ENCODE data around the gene SBK2.
"Not testable (repeated sequence)": the region's sequence is repeated elsewhere in the genome, so short reads cannot be mapped to it uniquely, and the experiment has no call there.

SBK2 gene

DNA sequence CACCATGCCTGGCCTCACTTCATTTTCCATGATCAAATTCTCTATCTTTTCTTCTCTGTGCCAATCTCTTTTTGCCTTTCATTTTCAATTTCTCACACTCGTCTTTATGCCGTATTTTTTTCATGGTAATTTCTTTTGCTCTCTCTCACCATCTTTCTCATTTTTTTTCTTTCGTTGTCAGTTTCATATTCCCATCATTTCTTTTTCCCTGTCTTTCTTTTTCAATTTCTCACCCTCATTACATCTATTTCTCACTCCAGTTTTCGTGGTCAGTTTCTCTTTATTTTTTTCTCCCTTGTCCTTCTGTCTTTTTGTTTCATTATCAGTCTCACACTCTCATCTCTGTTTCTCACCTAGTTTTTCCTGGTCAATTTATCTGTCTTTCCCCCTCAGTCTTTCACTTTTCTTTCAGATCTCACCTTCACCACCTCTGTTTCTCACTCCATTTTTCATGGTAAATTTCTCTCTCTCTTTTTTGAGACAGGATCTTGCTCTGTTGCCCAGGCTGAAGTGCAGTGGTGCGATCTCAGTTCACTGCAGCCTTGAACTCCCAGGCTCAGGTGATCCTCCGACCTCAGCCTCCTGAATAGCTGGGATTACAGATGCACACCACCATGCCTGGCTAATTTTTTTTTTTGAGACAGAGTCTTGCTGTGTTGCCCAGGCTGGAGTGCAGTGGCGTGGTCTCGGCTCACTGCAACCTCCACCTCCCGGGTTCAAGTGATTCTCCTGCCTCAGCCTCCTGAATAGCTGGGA, 34.6 kb downstream of the SBK2 start:
- DNase-seq (ENCODE audit: low spot score) = no peak

DNA sequence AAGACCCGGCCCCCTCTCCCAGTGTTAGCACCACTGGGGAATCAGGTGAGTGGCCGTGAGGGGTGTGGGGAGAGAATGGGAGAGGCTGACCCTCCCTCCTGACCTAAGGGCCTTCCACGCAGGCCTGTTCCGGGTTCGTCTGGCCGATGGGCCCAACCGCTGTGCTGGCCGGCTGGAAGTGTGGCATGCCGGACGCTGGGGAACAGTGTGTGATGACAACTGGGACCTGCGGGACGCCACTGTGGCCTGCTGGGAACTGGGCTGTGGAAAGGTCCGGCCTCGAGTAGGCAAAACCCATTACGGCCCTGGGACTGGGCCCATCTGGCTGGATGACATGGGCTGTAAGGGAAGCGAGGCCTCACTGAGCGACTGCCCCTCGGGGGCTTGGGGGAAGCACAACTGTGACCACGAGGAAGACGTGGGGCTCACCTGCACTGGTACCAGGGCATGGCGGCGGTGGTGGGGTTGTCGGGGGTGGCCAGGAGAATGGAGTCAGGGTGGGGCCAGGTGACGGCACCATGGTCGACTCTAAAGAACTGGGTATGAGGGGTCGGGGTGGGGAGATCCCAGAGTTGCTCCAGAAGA, 36.5 kb downstream of the SBK2 start:
- no peak for DNase-seq (ENCODE audit: low spot score)

DNA sequence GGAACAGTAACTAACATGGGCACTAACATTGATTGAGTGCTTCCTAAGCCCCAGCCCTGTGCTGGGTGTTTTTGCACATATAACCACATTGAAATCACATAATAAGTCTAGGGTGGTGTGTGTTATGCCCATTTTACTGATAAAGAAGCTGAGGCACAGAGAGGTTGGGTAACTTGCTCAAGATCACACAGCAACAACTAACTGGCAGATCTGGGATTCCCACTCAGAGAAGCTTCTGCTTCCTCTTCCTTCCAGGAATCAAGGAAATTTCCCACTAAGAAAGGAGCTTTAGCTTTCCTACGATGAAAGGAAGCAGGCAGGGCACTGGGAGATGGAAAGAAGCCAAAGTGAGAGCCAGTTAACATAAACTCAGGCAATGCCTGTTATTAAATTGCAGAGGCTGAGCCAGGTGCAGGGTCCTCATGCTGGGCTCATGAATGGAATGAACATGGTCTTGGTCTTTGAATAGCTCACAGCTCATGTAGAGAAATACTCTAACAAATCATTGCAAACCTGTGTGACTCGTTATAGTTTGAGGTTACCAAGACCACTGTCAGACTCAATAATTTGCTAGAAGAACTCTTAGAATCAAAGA, 38.6 kb downstream of the SBK2 start:
- DNase-seq (ENCODE audit: low spot score) = no peak

DNA sequence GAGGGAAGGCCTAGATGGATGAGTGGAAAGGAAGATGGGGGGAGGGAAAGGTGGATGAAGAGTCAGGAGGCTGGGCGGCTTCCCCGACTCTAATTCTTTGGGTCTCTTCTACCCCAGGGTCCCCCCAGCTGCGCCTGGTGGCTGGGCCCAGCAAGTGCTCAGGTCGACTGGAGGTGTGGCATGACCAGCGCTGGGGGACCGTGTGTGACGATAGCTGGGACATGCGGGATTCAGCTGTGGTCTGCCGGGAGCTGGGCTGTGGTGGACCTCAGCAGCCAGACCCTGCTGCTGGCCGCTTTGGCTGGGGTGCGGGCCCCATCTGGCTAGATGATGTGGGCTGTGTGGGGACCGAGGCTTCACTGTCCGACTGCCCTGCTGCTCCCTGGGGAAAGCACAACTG, 39.2 kb downstream of the SBK2 start:
- no peak for DNase-seq (ENCODE audit: low spot score)

DNA sequence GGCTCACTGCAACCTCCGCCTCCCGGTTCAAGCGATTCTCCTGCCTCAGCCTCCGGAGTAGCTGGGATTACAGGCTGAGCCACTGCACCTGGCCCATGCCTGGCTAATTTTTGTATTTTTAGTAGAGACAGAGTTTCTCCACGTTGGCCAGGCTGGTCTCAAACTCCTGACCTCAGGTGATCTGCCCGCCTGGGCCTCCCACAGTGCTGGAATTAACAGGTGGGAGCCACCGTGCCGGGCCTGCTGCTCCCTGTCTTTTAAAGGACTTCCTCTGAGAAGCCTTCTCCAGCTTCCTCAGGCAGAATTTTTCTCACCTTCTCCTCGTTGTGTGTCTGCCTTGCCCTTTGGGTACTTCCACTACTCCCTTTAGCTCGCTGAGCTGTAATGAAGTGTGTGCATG, 40.1 kb downstream of the SBK2 start:
- DNase-seq (ENCODE audit: low spot score) = not testable (repeated sequence)

DNA sequence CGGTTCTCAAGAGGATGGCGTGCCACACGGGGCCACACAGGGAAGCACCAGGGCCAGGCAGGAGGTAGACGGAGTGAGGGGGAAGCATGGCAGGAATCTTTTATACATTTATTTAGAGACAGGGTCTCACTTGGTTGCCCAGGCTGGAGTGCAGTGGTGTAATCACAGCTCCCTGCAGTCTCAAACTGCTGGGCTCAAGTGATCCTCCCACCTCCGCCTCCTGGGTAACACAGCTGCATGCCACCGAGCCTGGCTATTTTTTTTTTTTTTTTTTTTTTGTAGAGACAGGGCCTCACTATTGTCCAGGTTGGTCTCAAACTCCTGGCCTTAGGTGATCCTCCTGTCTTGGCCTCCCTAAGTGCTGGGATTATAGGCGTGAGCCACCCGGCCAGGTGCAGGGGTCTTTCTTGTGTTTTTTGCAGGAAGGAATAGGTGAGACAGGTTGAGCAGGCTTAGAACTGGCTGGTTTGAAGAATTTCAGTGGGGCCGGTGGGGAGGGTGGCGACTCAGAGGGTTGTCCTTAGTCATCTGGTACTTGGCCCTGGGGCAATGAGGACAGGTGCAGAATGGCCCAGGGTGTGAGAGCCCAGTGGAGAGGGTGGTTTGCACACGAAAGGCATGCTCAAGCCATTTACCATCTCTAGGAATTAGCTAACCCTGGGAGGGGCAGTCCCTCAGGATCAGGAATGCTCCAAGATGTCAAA, 41.1 kb downstream of the SBK2 start:
- no peak for DNase-seq (ENCODE audit: low spot score)

DNA sequence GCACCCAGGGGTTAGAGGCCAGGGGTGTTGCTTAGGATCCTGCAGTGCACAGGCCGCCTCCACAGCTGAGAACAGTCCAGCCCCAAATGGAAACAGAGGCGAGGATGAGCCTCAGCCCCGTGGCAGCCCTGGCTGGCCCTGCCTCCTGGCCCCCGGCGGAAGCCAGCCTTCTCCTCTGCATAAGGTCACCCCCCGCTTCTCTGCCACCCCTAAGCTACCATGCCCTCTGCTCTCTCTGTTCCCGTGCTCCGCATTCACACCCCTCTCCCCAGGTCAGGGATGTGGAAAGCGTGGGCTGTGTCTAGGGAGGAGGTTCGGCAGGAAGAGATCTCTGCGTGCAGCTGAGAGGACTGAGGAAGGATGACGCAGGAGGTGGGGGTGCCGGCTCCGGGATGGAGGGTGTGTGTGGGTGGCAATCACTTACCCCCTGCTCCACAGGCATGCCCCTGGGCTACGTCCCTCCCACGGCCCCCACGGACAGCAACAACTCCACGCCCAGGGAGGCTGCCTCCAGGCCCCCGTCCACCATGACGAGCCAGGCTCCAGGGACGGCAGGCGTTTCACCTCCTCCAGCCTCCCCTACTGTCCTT, 42.7 kb downstream of the SBK2 start:
- DNase-seq (ENCODE audit: low spot score) = no peak

DNA sequence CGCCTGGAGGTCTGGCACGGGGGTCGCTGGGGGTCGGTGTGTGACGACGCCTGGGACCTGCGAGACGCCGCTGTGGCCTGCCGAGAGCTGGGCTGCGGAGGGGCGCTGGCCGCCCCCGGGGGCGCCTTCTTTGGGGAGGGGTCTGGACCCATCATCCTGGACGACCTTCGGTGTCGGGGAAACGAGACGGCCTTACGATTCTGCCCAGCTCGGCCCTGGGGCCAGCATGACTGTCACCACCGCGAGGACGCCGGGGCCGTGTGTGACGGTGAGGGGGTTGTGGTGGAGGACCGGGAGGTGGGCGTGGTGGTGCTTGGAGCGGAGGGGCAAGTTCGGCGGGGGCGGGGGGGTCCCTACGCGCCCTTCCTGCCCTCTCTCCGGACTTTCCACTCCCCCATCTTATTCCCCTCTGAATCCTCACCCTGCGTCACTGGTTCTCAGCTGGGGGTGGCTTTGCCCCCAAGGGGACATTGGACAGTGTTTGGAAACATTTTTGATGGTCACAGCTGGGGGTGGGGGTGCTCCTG, 43.2 kb downstream of the SBK2 start:
- no peak for DNase-seq (ENCODE audit: low spot score)

DNA sequence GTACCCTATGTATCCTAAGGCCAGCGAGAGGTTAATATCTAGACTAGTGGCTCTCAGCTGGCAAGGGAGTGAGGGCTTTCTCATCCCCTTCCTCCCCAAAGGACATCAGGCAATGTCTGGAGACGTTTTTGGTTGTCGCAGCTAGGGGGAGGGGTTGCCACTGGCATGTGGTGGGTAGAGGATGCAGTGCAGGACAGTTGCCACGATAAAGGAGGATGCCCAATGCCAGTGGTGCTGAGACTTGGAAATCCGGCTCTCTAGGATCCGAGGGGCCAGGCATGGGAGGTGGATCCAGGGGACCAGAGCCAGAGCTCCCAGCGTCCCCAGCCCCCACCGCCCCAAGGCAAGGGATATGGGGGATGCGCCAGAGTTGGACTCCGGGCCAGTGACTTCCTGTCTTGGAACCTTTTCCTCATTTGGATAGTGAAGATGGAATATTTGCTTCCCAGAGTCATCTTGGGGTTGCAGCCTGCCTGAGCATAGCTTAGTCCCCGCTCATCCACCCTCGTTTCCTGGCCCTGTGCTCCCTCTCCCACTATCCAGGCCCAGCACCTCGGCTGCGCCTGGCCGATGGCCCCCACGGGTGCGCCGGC, 43.8 kb downstream of the SBK2 start:
- no peak for DNase-seq (ENCODE audit: low spot score)

DNA sequence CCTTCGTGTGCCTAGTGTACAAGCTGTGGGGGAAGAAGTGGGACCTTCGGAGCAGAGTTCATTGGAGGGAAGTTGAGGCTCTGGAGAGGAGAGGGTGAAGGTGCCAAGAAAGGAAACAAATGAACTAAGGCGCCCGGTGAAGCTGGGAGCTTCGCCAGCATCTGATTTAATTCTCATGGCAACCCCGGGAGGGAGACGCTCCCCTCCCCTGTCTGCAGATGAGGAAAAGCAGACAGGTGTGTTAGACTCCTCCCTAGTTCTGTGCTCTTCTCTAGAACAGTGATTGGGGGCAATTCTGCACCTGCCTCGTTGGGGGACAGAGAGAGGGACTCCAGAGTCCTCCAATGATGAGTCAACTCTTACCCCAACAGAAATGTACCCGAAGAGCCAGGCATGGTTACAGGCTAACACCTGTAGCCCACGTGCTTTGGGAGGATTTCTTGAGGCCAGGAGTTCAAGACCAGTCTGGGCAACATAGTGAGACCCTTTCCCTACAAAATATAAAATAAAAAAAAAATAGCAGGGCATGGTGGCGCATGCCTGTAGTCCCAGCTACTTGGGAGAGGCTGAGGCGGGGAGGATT, 44.5 kb downstream of the SBK2 start:
- no peak for DNase-seq (ENCODE audit: low spot score)

DNA sequence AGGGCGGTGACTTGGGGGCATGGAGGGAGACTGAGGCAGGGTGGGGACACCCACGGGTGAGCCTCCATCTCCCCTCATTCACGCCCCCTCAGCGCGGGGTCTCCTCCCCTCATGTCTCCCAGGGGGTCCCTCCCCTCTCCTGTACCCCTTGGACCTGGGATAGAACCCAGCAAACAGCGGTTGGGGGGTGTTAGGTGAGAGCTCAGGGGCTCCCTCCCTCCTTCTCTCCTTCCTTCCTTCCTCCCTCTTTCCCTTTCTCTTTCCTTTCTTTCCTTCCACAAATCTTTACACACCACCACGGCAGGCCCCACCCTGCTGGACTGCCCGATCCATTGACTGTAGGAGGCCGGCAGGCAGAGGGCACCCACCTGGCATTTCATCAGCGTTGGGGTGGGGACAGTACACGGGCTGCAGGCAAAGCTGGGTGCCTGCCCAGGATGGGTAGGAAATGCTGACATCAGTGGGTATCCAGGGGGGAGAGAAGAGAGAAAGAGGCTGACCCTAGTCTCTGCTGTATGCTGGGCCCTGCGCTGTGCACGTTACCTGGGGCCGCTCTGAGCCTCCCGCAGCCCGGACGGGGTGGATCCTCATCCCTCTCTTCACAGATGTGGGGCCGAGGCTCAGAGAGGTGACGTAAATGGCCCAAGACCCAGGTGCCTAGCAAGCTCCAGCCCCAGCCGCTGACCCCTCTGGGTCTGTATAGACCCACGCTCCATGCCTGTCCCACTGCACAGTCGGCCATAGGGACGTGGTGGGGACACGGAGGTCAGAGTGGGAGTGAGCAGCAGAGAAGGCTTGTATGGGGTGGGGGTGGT, 45.2 kb downstream of the SBK2 start:
- no peak for DNase-seq (ENCODE audit: low spot score)

DNA sequence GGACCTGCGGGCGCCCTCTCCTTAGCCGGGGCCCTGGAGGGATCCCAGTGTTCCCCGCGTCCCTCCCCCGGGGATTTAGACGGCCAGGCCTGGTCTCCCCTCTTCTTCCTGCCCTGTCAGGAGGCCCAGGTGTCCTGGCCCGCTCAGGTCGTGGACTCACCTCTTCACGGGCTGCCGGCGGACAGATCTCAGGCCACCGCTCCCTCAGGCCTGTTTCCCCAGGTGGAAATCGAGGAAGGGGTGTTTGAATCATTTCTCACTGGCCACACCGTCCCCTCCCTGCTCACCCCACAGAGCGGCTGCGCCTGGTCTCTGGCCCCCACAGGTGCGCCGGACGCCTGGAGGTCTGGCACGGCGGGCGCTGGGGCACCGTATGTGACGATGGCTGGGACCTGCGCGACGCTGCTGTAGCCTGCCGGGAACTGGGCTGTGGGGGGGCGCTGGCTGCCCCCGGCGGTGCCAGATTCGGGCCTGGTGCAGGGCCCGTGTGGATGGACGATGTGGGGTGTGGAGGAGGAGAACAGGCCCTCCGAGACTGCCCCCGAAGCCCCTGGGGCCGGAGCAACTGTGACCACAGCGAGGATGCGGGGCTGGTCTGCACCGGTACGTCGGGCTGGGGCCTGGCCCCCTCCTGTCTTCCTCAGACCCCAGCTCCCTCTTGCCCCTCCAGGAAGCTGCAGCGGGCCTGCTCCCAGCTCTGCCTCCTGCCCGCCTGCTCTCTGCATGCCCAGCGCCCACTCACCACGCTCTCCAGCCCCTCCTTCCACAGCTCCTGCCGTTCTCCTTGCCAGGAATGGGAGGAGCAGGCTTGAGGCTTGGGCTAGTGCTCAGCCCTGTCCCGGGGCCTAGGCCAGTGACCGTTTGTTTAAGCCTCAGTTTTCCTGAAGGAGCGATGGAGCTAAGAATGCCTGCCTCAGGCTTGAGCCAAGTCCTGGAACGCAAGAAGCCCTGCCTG, 46.2 kb downstream of the SBK2 start:
- DNase-seq (ENCODE audit: low spot score) = no peak

DNA sequence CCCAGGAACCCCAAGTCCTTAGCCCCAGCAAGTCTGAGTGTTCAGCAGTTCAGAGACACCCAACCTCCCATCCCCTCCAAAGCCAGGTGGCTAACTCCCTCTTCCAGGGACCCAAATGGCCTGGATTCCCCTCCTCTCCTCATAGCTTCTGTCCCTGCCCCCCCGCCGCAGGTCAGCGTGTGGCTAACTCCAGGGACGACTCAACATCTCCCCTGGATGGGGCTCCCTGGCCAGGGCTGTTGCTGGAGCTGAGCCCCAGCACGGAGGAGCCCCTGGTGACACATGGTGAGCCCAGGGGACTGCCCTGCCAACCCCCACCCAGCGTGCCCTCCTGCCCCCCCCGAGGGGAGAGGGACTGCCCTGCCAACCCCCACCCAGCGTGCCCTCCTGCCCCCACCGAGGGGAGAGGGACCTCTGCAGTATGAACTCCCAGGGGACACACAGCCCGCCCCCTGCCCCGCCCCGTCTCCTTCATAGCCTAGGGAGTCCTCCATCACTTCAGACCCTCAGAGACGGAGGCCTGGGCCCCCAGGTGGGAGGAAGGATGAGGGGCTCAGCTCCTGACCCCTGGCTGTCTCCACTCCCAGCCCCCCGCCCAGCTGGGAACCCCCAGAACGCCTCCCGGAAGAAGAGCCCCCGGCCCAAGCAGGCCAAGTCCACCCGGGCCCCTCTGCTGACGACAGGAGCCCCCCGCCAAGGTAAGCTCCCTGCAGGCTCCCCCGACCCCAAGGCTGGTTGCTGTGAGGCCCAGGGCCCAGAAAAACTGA, 47.0 kb downstream of the SBK2 start:
- no peak for DNase-seq (ENCODE audit: low spot score)

DNA sequence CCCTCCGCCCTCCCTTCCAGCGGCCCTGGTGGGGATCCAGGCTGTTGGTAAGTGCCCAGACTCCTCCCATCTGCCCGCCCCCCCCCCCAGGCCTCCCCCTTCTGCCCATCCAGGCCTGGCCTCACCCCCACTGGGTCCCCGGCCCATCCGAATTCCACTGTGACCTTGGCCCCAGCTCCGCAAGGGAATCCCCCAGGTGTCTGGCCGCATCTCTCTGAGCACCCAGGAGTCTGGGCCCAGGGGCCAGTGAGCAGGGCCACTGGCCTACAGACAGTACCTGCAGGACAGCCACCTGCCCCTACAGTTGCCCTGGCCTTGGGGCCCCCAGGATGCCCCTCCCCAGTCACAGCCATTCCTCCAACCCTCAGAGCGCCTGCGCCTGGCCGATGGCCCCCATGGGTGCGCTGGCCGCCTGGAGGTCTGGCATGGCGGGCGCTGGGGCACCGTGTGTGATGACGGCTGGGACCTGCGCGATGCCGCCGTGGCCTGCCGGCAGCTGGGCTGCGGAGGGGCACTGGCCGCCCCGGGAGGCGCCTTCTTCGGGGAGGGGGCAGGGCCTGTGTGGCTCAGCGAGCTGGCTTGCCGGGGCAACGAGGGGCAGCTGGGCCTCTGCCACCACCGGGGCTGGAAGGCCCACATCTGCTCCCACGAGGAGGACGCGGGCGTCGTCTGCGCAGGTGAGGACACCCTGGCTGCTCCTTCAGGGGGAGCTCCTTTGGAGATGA, 47.8 kb downstream of the SBK2 start:
- DNase-seq (ENCODE audit: low spot score) = no peak

DNA sequence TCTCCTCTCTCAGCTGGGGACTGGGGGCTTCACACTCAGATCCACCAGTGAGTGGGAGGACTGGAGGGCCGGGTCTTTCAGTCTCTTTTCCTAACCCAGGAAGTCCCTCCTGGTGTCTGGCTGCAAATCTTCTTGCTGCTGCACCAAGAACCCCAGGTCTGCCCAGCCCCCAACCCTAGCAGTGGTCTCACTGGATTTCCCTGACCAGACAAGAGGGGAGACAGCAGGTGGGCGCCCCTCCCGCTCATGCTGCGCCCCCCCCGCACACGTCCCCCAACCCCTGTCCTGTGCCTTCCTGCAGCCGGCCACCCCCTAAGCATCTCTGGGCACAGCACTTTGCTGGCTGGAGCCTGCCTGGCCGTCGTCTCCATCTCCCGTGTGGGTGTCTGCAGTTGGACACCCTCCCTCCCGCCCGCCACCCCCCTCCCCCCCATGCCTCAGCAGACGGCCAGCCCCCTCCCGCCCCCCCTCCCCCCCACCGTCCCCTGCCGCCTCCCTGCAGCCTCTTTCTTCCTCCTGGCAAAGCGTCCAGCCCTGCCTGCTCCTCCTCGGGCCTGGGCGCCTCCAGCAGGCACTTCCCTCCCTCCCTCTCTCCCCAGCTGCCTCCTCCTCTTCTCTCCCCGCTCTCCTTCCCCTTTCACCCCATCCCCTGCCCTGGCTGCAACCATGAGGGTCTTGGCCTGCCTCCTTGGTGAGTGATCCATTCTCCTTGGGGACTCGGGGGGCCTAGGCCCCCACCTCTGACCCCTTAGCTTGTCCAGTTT, 48.8 kb downstream of the SBK2 start, which contains the start of gene SSC5D:
Gene SSC5D (plus strand): TSS at position 513 of the 764 bp plus-strand sequence. CDS start 154 bp downstream, at position 667.
- DNase-seq (ENCODE audit: low spot score) = no peak

DNA sequence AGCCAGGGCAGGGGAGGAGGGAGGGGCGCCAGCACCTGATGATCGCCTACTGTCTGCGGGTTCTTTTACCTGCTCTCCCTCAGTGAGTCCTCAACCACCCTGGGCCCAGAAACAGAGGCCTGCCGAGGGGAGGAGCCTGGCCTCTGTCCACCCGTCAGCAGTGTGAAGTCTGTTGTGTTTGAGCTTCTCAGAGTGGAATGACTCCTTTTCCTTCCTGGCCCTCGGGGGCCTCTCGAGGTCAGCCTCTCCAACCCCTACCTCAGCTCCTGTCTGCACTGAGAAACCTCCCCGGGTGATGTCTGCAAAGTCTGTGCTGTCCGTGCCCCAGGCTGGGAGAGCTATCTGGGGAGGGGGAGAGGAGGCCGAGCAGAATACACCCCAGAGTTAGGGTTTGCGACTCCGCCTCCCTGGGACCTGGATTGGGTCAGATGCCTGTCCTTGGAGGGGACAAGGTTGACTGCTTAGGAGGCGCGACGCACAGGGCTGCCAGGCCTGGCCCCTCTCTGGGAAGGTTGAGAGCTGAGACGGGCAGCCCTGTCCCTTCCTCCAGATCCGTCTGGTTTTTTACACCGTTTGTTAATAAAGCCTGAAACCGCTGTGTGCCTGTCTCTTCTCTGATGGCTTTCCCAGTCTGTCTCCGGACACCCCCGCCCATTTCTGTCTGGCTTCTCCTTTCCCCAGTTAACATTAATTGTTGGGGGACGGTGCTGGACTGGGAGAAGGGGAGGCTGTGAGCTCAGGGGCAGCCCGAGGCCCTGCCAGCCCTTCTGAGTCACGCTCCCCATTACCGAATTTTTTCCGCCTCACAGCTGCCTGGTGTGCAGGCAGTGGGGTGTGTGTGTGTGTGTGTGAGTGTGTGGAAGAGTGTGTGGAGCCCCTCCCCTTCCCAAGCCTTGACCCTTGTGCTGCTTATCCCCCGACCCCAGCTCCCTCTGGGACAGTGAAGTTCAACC, 49.7 kb downstream of the SBK2 start:
- DNase-seq (ENCODE audit: low spot score) = no peak

Measured in hematopoietic multipotent progenitor cell treated with erythropoietin and hydrocortisone succinate and interleukin-3 and kit ligand, for 15 days (in vitro differentiated cells).